SK-N-SH (cell line): ENCODE measurements around the gene XKR8.

ENCODE experiments used
- EP300 ChIP-seq, 2 experiments: IDR thresholded peaks; 2 replicates each; pipeline versions ENCODE4 v1.4.0 to v1.6.1; 2012; ENCODE audit warnings: borderline replicate concordance in 1 of 2, low read depth in 1 of 2, low read length in 1 of 2
- FOXJ3 ChIP-seq: sonication (generic); formaldehyde crosslinking; IDR thresholded peaks from 2 replicates; pipeline ENCODE4 v1.5.1; 2020; ENCODE audit warnings: mild to moderate bottlenecking, missing genetic modification reagents
- IRF3 ChIP-seq: fragments of 150-350 bp; IDR thresholded peaks from 2 replicates; pipeline ENCODE4 v1.6.1; 2016; ENCODE audit warnings: mild to moderate bottlenecking, low read depth, low read length
- JUND ChIP-seq: IDR thresholded peaks from 2 replicates; pipeline ENCODE4 v1.4.0; 2012
- RFX5 ChIP-seq: IDR thresholded peaks from 2 replicates; pipeline ENCODE4 v1.6.1; 2012; ENCODE audit warnings: mild to moderate bottlenecking, improper control_type of control experiment, low read length
- YY1 ChIP-seq: IDR thresholded peaks from 2 replicates; pipeline ENCODE4 v1.4.0; 2012; ENCODE audit warnings: low read depth, mild to moderate bottlenecking
- ZBTB33 ChIP-seq: IDR thresholded peaks from 2 replicates; pipeline ENCODE4 v1.4.0; 2012; ENCODE audit warnings: low read depth, borderline replicate concordance
- TF ChIP-seq, protein P1 (sequence below): IDR thresholded peaks from 2 replicates; pipeline ENCODE4 v1.4.0; 2012; ENCODE audit warnings: low read depth
- TF ChIP-seq, protein P2 (sequence below): fragments of 200-600 bp; sonication (generic); IDR thresholded peaks from 2 replicates; pipeline ENCODE4 v1.6.1; 2017; ENCODE audit warnings: antibody characterized with exemption, mild to moderate bottlenecking, moderate library complexity
- TF ChIP-seq, protein P3 (sequence below): IDR thresholded peaks from 2 replicates; pipeline ENCODE4; 2012

DNA sequence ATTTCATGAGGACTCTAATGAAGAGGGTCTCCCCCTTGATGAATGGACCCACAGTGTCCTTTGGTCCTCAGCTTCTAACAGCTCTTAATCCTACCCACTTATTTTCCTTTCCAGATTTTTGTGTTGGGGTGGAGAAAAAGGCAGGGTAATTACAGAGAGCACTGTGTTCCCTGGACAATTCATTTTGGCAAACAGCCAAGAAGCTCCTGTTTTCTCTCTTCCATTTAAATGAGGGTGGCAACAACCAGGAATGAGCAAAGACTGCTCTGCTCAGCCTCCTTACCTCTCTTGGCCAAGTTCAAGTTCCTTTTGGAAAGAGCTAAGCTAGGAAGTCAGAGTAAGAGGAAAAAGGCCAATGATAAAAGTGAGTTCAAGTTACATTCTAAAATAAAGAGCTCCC lies 11.9 kb downstream of the XKR8 start:
- TF ChIP-seq, protein P1, sequence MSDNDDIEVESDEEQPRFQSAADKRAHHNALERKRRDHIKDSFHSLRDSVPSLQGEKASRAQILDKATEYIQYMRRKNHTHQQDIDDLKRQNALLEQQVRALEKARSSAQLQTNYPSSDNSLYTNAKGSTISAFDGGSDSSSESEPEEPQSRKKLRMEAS, result no peak
- TF ChIP-seq, protein P2, sequence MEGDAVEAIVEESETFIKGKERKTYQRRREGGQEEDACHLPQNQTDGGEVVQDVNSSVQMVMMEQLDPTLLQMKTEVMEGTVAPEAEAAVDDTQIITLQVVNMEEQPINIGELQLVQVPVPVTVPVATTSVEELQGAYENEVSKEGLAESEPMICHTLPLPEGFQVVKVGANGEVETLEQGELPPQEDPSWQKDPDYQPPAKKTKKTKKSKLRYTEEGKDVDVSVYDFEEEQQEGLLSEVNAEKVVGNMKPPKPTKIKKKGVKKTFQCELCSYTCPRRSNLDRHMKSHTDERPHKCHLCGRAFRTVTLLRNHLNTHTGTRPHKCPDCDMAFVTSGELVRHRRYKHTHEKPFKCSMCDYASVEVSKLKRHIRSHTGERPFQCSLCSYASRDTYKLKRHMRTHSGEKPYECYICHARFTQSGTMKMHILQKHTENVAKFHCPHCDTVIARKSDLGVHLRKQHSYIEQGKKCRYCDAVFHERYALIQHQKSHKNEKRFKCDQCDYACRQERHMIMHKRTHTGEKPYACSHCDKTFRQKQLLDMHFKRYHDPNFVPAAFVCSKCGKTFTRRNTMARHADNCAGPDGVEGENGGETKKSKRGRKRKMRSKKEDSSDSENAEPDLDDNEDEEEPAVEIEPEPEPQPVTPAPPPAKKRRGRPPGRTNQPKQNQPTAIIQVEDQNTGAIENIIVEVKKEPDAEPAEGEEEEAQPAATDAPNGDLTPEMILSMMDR, result no peak
- TF ChIP-seq JUND (no peak), IRF3 (no peak), FOXJ3 (no peak), RFX5 (no peak), ZBTB33 (no peak), YY1 (no peak), EP300 (IDR thresholded peaks at IDR 0.05; ENCODE audit: borderline replicate concordance in 1 of 2, low read depth in 1 of 2, low read length in 1 of 2) (no peak)
- TF ChIP-seq, protein P3, sequence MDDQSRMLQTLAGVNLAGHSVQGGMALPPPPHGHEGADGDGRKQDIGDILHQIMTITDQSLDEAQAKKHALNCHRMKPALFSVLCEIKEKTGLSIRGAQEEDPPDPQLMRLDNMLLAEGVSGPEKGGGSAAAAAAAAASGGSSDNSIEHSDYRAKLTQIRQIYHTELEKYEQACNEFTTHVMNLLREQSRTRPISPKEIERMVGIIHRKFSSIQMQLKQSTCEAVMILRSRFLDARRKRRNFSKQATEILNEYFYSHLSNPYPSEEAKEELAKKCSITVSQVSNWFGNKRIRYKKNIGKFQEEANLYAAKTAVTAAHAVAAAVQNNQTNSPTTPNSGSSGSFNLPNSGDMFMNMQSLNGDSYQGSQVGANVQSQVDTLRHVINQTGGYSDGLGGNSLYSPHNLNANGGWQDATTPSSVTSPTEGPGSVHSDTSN, result no peak
